Stimulated activated CD4-positive, alpha-beta T cell treated with anti-CD3 and anti-CD28 coated beads, Interleukin-4, amount 100 ng/mL, for 1 hour (primary cell): ENCODE data around the gene VPS33B.
"Not testable (repeated sequence)": the region's sequence is repeated elsewhere in the genome, so short reads cannot be mapped to it uniquely, and the experiment has no call there.

Experiments
- DNase-seq: peaks from one replicate; pipeline ENCODE4 v3.0.0-alpha.2; 2020

Gene VPS33B

GRCh38 chr15:91027677-91028076 is 5.3 kb upstream of the VPS33B start:
- no peak for DNase-seq

GRCh38 chr15:91023720-91024119 is 1.3 kb upstream of the VPS33B start:
- no peak for DNase-seq

GRCh38 chr15:91022832-91023129 is 387 bp upstream of the VPS33B start:
- DNase-seq: no peak

GRCh38 chr15:91021516-91022074 is 799 bp downstream of the VPS33B start:
- no peak for DNase-seq

- DNase-seq: no peak
These were observed 4.2 kb downstream of the VPS33B start for GRCh38 chr15:91018158-91018557.

GRCh38 chr15:91017716-91018115 is 4.7 kb downstream of the VPS33B start:
- DNase-seq: no peak

GRCh38 chr15:91013701-91014100 is 8.7 kb downstream of the VPS33B start:
- not testable (repeated sequence) for DNase-seq

GRCh38 chr15:91007266-91007665 is 15.1 kb downstream of the VPS33B start:
- no peak for DNase-seq

GRCh38 chr15:91001209-91001608 is 21.2 kb downstream of the VPS33B start:
- DNase-seq: no peak

GRCh38 chr15:90998737-90999136 is 23.7 kb downstream of the VPS33B start:
- DNase-seq: no peak

- DNase-seq: peak; percentile 97
These were observed 27.7 kb downstream of the VPS33B start, which contains the start of gene PRC1 for GRCh38 chr15:90994417-90995311. TSS of gene PRC1 (minus strand) at chr15:90994535. CDS start at chr15:90994417, 118 bp downstream.

GRCh38 chr15:90994059-90994416 is 28.4 kb downstream of the VPS33B start:
- no peak for DNase-seq

GRCh38 chr15:90991587-90992285 is 30.7 kb downstream of the VPS33B start:
- no peak for DNase-seq

- no peak for DNase-seq
These were observed 31.9 kb downstream of the VPS33B start for GRCh38 chr15:90990446-90990845.

- DNase-seq: no peak
These were observed 33.2 kb downstream of the VPS33B start for GRCh38 chr15:90989040-90989768.

GRCh38 chr15:90988296-90988695 is 34.1 kb downstream of the VPS33B start:
- DNase-seq: no peak

- no peak for DNase-seq
These were observed 34.7 kb downstream of the VPS33B start for GRCh38 chr15:90987561-90988141.

- no peak for DNase-seq
These were observed 35.4 kb downstream of the VPS33B start for GRCh38 chr15:90986790-90987507.

- no peak for DNase-seq
These were observed 40.3 kb downstream of the VPS33B start for GRCh38 chr15:90982135-90982534.

- DNase-seq: no peak
These were observed 40.7 kb downstream of the VPS33B start for GRCh38 chr15:90981681-90982080.

- no peak for DNase-seq
These were observed 42.8 kb downstream of the VPS33B start for GRCh38 chr15:90979582-90979981.

- no peak for DNase-seq
These were observed 48.2 kb downstream of the VPS33B start for GRCh38 chr15:90974216-90974615.
